Dermis microvascular lymphatic vessel endothelial cell (primary cell): Measurements from ENCODE around the gene RORC. TPM values are rescaled to one million over a fixed set of nuclear protein-coding genes. Genes with fewer than 3 reads are reported as not detected.
"Not testable (repeated sequence)": the region's sequence is repeated elsewhere in the genome, so short reads cannot be mapped to it uniquely, and the experiment has no call there.

Experiments
- DNase-seq, 2 donors: peaks; one replicate each; pipeline versions ENCODE4 v3.0.0 to v3.0.0-alpha.2; 2010; ENCODE audit warnings: low read depth in 2 of 2
- total RNA-seq: library from RNA; depleted of rRNA; stranded (reverse); fragments of >200 nt; gene quantifications from 2 replicates; pipeline ENCODE4 v1.2.1, GENCODE V29; 2014

Gene RORC
- total RNA-seq, 1 donor from 2014 or later = not detected

GRCh38 chr1:151775894-151776664, 55.5 kb downstream of the RORC start:
- no peak for DNase-seq

GRCh38 chr1:151774256-151774922, 57.2 kb downstream of the RORC start:
- DNase-seq = no peak

- DNase-seq = no peak
Observed at GRCh38 chr1:151773702-151774101, 57.9 kb downstream of the RORC start.

GRCh38 chr1:151769270-151769669, 62.3 kb downstream of the RORC start:
- DNase-seq = not testable (repeated sequence)

- not testable (repeated sequence) for DNase-seq
Observed at GRCh38 chr1:151768351-151769066, 63.1 kb downstream of the RORC start.

GRCh38 chr1:151763990-151764389, 67.6 kb downstream of the RORC start:
- DNase-seq = no peak

GRCh38 chr1:151762941-151763921, 68.4 kb downstream of the RORC start, which contains the start of gene MRPL9:
Gene MRPL9, minus strand, starts transcription at chr1:151763496. Its CDS starts 17 bp downstream, at chr1:151763479.
- peak; percentile 46 to 77 for DNase-seq

- DNase-seq = peak in 1 of 2 donors; percentile 31
Observed at GRCh38 chr1:151760597-151761385, 70.8 kb downstream of the RORC start.

- no peak for DNase-seq
Observed at GRCh38 chr1:151759241-151759640, 72.4 kb downstream of the RORC start.

GRCh38 chr1:151756291-151756690, 75.3 kb downstream of the RORC start:
- peak in 1 of 2 donors; percentile 47 for DNase-seq

Other genes starting within 250 kb of the RORC start
- gene SNX27, start 219.8 kb downstream of the RORC start, total RNA-seq = 12.6 and 12.8 TPM in 2 replicates
- gene CELF3, start 115.0 kb downstream of the RORC start, total RNA-seq = not detected in 2 replicates
- gene RIIAD1, start 110.3 kb downstream of the RORC start, total RNA-seq = not detected in 2 replicates
- gene MRPL9, start 68.3 kb downstream of the RORC start, total RNA-seq = 73.8 and 126 TPM in 2 replicates
- gene TDRKH, start 41.3 kb downstream of the RORC start, total RNA-seq = 4.2 and 4.4 TPM in 2 replicates
- not detected in 2 replicates for gene LINGO4, start 26.4 kb downstream of the RORC start, total RNA-seq
- 0.13 and 0.25 TPM in 2 replicates for gene C2CD4D, start 8.0 kb upstream of the RORC start, total RNA-seq
- not detected in 2 replicates for gene THEM5, start 21.9 kb upstream of the RORC start, total RNA-seq
- gene THEM4, start 77.7 kb upstream of the RORC start, total RNA-seq = 6.9 and 8.3 TPM in 2 replicates
- gene S100A10, start 162.1 kb upstream of the RORC start, total RNA-seq = 114 and 126 TPM in 2 replicates
- 17.1 and 23.1 TPM in 2 replicates for gene S100A11, start 205.2 kb upstream of the RORC start, total RNA-seq